HG03558 (cell line): ENCODE measurements around the gene SPECC1L.

Experiments used
- ATAC-seq: cut with Tn5 transposase; IDR thresholded peaks from one replicate; pipeline ENCODE4 v1.9.1; 2021; ENCODE audit warnings: moderate number of reproducible peaks; ENCODE audit not compliant: unreplicated experiment; ENCODE audit errors: extremely low read depth

SPECC1L gene

DNA sequence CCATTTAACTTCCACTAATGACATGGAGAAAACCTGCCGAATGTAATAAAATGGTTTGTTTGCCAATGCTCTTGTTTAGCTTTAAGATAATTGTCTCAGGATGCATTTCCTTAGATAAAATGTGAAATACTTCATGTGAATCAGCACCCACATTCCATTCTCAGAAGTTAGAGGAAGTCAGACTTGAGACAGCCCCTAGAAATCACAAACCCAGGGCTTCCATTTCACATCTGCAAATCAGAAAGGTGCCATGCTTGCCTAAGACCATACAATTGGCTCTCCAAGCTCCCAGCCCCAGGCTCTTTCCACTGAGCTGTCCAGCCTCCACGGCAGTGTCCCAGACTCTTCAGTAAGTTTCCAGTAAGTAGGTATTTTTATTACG lies 121.2 kb downstream of the SPECC1L start:
- no peak for ATAC-seq

DNA sequence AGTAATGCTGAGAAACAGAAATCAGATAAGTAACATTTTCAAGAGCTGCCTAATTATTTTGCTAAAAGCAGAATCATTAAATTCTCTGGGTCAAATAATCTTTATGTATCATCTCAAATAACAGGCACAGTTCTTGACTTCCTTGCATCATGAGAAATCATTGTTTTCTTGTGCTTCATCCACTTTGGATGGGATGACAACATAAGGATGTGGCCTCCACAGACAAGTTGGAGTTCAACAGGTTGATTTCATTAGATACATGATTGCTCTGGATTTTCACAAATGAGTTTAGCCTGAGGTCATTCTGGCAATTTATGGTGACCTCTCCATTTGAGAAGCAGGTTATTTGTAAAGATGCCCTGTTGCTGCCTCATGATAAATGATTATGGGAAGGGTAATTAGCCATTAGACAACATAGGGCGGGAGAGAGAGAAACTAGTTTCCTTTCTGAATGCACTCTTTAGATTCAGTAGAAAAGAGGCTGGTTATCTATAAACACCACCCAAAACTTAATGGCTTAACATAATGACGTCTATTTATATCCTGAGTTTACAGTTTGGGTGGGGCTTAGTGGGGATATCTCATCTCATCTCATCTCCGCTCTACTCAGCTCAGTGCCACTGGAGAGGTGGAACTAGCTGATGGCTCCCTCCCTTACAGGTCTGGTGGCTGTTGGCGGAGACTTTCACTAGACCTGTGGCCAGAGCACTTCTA lies 121.7 kb downstream of the SPECC1L start:
- ATAC-seq, result no peak

DNA sequence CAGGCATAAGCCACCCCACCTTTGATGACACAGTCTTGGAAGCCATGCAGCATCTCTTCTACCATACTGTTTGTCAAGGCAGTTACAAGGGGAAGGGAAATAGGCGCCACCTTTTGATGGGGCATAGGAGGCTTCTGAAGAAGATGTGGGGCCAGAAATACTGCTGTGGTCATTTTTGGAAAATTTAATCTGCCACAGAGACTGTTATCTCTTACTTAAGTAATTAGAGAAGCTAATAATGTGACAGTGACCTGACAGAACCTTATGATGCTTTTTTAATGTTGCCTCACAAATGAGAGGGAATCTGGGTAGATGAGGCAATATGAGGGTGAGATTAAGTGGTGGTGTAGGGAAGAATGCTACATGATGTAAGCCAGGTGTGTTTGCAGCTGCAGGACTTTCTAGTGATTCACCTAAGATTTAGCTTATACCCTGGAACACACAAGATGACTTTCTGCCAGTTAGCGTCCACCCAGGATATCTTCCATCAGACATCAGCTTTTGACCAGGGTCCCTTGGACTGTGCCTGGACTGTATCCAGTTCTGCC lies 122.5 kb downstream of the SPECC1L start:
- no peak for ATAC-seq

DNA sequence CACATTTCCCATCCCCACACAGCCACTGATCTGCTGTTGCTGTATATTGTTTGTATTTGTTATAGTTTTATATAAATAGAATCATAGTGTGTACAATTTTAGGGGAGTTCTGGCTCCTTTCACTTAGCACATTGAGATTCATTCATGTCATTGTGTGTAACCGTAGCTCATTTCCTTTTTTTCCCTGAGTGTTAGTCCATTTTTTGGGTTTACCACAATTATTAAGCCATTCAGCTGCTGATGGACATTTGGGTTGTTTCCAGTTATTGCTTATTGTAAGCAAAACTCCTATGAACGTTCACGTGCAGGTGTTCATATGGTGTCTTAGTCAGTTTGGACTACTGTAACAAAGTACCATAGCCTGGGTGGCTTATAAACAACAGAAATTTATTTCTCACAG lies 123.2 kb downstream of the SPECC1L start:
- ATAC-seq, result no peak

DNA sequence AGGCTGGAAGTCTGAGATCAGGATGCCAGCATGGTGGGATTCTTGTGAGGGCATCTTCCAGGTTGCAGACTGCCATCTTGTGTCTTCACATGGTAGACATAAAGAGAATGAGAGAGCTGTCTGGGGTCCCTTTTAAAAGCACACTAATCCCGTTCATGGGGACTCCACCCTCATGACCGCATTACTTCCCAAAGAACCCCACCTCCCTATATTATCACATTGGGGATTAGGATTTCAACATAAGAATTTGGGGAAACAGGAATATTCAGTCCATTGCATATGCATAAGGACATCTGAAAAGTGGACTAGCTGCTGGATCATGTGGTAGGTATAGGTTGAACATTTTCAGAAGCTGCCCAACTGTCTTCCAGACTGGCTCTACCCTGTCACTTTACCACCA lies 123.6 kb downstream of the SPECC1L start:
- no peak for ATAC-seq

DNA sequence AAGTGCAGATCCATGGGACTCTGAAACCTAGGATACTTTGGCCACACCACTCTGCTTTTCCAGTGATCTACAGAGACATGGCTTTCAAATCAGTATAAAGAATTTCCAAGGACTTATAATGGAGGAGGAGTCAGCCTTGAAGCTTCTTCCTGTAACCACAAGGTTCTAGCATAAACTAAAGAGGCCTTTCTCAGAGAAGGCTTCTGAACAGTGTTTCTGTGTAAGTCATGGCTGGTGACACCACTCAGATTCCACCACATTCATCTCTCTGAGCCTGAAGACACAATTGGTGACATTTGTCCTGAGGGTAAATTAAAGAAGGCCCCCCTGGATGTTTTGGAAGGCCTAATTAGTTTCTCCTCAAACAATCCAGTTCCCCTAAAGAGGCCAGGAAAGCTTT lies 127.8 kb downstream of the SPECC1L start:
- no peak for ATAC-seq

DNA sequence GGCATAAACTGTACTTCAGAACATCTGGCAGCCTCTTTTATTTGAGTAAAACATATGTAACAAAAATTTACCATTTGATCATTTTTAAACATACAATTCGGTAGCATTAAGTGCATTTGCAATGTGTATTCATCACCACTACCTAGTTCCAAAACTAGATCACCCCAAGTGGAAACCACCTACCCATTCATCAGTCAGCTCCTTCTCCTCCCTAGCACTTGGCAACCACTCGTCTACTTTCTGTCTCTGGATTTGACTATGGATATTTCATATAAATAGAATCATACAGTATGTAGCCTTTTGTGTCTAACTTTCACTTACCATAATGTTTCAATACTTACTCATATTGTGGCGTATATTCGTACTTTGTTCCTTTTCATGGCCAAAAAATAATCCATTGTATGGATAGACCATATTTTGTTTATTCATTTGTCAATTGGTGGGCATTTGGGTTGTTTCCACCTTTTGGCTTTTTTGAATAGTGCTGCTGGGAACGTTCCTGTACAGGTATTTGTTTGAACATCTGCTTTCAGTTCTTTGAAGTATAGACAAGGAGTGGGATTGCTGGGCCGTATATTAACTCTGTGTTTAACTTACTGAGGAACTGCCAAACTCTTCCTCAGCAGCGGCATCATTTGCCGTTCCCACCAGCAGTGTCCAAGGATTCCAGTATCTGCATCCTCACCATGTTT lies 129.5 kb downstream of the SPECC1L start:
- no peak for ATAC-seq

DNA sequence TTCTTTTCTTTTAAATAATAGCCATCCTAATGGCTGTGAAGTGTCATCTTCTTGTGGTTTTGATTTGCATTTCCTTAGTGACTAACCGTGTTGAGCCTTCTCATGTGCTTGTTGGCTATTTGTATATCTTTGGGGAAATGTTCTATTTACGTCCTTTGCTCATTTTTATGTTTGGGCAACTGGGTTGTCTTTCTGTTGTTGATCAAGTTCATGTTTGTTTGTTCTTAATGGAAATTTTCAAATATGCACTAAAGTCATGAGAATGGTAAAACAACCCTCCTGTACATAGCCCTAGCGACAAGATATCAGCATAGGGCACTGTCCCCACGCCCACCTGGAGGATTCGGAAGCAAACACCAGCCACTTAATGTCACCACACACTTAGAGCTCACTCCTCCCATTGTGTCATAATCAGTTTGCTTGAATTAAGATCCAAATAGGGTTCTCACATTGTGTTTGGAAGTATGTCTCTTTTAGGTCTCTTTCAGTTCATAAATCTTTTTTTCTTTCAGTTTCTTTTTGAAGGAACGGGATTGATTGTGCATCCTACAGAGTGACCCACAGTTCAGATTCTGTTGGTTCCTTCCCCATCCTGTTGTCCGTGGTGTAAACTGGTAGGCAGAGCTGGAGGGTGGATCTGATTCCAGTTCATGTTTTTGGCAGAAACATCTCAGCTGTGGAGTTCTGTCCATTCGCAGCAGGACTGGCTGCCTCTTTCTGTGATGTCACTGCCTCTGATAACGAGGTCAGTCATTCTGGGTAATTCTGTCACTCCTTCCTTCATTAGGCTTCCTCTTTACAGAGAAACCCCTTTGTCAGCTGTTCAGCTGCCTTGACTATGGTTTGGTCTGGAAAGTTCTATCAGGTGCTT lies 130.3 kb downstream of the SPECC1L start:
- no peak for ATAC-seq

DNA sequence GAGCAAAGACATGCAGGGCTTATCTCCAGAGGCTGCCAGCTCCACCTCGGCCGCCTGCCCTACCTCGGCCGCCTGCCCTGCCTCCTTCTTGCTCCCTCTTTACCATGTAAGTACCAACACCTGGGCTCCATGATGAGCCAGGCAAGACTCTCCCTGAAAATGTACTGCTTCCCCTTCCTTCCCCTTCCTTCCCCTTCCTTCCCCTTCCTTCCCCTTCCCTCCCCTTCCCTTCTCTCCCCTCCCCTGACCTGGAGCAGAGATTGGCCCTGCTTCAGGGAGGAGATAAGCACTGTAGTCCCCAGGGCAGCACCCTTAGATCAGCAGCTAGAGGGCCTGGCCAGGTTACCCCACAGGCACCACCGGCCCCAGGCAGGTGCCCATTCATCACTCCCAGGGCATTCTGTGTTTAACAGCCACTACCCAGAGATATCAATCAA lies 131.3 kb downstream of the SPECC1L start:
- no peak for ATAC-seq

DNA sequence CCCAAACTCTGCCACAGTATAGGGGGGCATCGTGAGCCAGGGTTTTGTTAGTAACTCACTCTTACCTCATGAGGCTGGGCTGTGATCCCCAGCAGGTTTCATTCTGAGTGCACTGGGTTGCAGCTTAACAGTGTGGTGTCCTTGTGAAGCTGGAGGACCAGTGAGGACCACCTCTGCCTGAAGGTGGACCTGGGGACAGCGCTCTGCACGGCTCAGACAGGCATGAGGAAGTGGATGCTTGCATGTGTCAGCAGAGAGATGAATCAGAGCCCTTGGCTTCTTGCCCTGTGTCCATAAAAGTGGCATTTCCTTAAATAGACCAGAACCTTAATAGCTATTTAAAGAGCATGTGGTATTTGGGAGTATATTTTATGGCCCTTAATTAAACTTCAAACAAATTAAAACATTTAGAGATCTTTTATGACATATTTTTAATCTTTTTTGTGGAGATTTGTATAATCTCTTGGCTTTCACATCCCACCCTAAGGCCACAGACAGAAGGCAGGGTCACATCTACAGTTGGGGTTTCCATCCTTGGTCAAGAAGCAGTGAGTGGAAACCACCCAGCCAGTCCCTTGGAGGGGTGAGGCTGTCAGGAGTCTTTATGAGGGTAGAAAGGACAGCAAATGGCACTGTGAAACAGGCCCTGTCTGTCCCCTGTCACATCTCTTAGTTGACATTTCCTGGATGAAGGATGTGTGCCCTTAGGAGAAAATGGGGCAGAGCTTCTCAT lies 132.0 kb downstream of the SPECC1L start:
- ATAC-seq, result no peak

DNA sequence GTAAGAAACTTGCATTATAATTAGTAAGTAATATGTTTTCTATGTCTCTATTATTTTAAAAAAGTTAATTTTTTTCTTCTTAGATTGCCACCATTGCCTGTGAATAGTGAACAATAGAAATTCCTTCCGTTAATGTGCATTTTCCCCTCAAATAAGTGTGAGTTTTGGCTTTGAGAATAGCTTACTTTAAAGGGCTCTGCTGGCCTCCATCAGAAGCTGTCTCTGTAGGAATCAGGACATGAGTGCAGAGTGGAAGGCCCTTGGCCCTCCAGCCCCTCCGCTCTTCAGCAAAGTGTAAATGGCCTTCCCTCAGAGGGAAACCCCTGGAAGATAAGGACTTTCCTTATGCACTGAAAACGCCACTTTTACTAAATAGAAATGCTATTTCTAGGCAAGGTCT lies 132.7 kb downstream of the SPECC1L start:
- ATAC-seq, result no peak

DNA sequence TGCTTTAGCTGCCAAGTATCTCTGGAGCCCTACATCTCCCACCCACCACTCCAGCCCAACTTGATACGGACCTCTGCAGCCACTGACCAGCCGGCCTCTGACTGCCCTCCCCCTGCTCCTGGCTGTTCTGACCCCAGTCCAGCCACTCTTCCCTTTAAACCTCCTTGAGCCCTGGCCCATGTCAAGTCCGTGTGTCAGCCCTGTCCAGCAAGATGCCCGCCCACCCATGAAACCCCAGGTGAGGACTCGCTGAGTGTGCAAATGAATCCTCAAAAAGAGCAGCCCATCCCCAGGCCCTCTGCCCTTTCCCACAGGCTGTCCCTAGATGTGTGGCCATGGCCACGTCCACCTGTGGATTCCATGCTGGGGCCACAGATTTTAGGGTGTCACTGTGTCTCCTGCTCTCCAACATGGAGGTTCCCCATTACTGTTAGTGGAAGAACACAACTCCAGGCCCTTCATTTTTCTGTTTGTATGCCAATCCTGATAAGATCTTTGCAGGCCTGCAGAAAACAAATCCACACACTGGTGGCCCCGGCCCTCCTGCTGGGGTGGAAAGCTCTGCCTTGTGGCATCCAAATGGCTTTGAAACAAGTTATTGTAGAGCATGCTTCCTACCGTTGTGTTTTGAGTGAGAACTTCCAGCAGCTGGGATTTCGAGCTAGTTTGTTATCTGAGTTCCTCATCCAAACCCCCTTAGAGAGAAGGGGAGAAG lies 134.1 kb downstream of the SPECC1L start:
- no peak for ATAC-seq

DNA sequence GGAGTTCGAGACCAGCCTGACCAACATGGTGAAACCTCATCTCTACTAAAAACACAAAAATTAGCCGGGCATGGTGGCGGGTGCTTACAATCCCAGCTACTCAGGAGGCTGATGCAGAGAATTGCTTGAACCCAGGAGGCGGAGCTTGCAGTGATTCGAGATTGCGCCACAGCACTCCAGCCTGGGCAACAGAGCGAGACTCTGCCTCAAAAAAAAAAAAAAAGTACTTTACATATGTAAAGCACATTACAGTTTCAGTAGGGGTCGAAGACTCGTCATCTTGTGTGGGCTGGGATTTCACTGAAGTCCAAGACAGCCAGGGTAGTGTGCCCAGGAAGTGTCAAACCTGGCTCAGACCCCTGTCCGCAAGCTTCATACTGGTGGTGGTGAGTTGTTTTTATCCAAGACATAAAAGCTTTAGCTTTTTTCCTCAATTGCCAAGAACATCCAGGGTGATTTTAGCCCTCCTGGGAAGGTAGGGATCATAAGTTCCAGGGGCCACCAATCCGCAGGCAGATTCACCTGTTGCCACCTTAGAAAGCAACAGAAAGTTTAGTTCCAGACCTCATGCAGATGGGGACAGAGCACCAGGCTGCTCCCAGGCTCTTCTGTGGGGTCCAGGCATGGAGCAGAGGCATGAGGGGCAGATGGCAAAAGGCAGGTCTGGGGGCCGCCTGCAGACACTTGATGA lies 135.1 kb downstream of the SPECC1L start:
- no peak for ATAC-seq

DNA sequence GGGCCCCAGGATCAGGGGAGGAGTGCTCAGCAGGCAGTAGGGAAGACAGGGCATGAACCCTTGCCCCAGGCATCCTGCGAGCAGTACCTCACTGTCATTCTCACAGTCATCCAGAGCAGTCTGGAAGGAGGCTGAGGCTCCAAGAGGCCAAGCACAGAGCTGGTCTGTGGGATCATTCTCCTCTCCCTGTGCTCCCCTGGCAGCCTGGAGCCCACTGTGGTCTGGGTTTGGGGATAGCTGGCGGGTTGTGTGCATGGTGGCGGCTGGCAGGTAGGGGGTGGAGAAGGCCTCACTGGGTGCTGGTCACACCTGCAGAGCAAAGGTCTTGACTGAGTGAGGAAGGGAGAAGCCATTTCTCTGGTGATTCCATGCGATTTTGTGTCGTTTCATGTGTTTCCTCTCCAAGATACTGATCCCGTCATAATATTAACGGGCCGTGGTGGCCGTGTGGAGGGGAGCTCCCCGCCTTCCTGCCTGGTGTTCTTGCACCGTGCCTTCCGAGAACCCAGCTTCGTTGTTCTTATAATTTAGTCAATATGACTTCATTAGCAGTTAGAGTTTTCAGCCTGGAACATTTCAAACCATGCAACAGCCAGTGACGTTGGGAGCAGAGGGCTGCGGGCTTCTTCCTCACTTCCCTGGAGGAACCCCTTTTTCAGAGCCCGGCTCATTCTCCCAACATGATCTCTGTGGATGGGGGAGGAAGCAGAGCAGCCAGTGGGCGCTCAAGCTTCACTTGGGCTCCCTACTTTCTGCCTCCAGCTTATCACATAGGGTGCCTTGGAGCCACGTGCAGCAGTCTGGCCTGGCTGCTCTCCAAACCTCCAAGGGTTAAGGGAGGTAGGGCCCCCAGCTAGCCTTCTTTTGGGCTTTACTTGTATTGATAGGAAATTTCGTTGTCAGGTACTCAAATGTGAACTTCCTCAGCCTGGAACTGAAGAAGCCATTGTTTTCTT lies 136.0 kb downstream of the SPECC1L start:
- no peak for ATAC-seq

DNA sequence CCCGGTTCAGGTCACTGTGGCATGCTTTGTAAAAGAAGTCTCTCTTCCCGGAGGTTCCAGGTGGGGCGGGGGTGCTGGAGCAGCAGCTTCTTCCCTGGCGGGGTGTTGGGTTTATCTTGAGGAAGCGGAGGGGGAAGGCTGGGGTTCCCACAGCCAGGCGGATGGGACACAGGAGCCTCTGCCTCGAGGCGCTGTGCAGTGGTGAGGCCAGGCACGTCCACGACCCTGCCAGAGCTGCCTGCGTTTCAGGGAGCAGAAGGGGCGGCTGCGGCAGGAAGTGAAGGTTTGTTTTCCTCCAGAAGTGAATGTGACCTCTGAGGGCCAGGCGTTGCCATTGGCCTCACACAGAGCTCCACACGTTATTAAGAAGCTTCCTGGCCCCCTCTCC lies 136.6 kb downstream of the SPECC1L start:
- ATAC-seq, result no peak

DNA sequence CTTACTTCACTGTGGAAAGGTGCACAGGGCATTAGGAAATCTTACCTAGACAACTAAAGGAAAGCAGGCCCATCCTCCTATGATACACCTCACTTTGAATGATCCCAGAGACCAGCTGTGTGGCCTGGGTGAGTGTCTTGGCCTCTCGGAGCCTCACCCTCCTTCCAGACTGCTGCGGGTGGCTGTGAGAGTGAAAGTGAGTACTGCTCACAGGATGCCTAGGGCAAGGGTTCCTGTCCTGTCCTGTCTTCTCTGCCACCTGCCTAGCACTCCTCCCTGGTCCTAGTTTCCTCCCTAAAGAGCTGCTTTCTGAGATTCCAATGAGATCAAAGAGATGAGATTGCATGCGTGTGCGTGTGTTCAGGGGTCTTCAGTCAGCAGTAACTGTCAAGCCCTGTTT lies 137.3 kb downstream of the SPECC1L start:
- ATAC-seq, result no peak

DNA sequence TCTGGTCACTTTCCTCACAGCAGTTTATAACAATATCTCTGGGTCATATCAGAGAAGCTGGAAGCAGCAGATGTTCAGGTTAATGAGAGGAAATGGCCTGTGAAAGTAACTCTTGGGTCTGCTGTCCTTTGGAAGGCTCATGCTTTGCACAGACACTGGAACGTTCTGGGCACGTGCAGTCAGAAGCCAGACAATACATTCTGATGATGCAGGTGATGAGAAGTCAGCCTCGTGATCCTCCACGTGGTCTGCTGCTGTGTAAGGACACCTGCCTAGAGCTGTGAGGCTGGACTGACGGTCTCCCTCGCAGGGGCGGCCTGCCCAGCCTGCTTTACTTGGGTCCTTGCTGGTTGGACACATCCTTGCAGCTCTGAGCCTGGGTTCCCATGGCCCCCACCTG lies 138.0 kb downstream of the SPECC1L start:
- ATAC-seq, result no peak

DNA sequence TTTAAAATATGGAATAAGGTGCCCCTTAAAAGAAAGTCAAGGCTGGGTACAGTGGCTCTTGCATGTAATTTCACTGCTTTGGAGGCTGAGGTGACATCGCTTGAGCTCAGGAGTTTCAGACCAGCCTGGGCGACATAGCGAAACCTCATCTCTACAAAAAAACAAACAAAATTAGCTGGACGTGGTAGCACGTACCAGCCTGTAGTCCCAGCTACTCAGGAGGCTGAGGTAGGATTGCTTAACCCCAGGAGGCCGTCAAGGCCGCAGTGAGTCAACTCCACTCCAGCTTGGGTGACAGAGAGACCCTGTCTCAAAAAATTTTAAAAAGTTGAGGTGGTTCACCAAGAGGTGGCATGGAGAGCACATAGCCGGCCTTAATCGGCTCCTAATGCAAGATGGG lies 139.1 kb downstream of the SPECC1L start:
- ATAC-seq, result no peak
